Lower lobe of right lung (tissue), 2 donors: ENCODE data around the gene PIEZO2. TPM values are rescaled to one million over a fixed set of nuclear protein-coding genes. Genes with fewer than 3 reads are reported as not detected.
"Not testable (repeated sequence)": the region's sequence is repeated elsewhere in the genome, so short reads cannot be mapped to it uniquely, and the experiment has no call there.

Experiments used
- ATAC-seq, 2 donors: fragments of 200-7000 bp; cut with Tn5 transposase; one replicate each; pipeline ENCODE4 v1.9.1; 2020 to 2022; ENCODE audit warnings: mild to moderate bottlenecking in 2 of 2, moderate library complexity in 2 of 2
- DNase-seq: peaks from one replicate; pipeline ENCODE4 v3.0.0-alpha.2; 2020
- H3K27ac ChIP-seq: fragments of 200-600 bp; one replicate; pipeline ENCODE4 v1.8.0; 2022
- H3K27me3 ChIP-seq: fragments of 200-600 bp; one replicate; pipeline ENCODE4 v1.8.0; 2022; ENCODE audit warnings: low read depth
- H3K36me3 ChIP-seq: fragments of 200-600 bp; one replicate; pipeline ENCODE4 v1.8.0; 2022; ENCODE audit warnings: mild to moderate bottlenecking
- H3K4me1 ChIP-seq: fragments of 200-600 bp; one replicate; pipeline ENCODE4 v1.8.0; 2022
- H3K4me3 ChIP-seq: fragments of 200-600 bp; one replicate; pipeline ENCODE4 v1.8.0; 2022; ENCODE audit warnings: mild to moderate bottlenecking
- H3K9me3 ChIP-seq: fragments of 200-600 bp; one replicate; pipeline ENCODE4 v1.8.0; 2022
- intact Hi-C: fragments of 100-400 bp; cut with DNase I; formaldehyde crosslinking; loops from one replicate; pipeline ENCODE4 v1.11.0; 2022
- microRNA-seq: library from miRNA; unstranded; fragments of <30 nt; microRNA quantifications from one replicate; pipeline ENCODE4 v1.2.0, GENCODE V29; 2020; ENCODE audit warnings: borderline number of aligned reads
- total RNA-seq: library from RNA; stranded (reverse); fragmentation: NEBNext Ultra II Directional; extraction: Animal tissue kit (Norgen Biotek cat#: 25700); gene quantifications from one replicate; pipeline ENCODE4 v1.2.1, GENCODE V29; 2021
- donor health status: DM: no; HTN: yes; CAD: no; lungs with severe emphysema.

The PIEZO2 gene
- total RNA-seq, 1 donor from 2014 or later: 11.1 TPM

GRCh38 chr18:10626606-10627213 is 522.7 kb downstream of the PIEZO2 start:
- not testable (repeated sequence) for H3K9me3 ChIP-seq, H3K4me1 ChIP-seq
- peak in 1 of 2 donors; percentile 23 for ATAC-seq

GRCh38 chr18:10623606-10624005 is 525.8 kb downstream of the PIEZO2 start:
- H3K9me3 ChIP-seq, H3K36me3 ChIP-seq, DNase-seq, H3K4me3 ChIP-seq, H3K27me3 ChIP-seq, H3K27ac ChIP-seq, H3K4me1 ChIP-seq, intact Hi-C loops, ATAC-seq: not testable (repeated sequence)

More at GRCh38 chr18:10626606-10627213, 522.7 kb downstream of the PIEZO2 start:
- H3K27me3 ChIP-seq, DNase-seq, H3K27ac ChIP-seq, intact Hi-C loops, H3K36me3 ChIP-seq, H3K4me3 ChIP-seq: not testable (repeated sequence)

GRCh38 chr18:10622982-10623381 is 526.4 kb downstream of the PIEZO2 start:
- intact Hi-C loops: not testable (repeated sequence)

GRCh38 chr18:10620670-10621329 is 528.6 kb downstream of the PIEZO2 start:
- H3K27me3 ChIP-seq, intact Hi-C loops, H3K36me3 ChIP-seq, DNase-seq, H3K9me3 ChIP-seq, ATAC-seq, H3K4me3 ChIP-seq, H3K27ac ChIP-seq, H3K4me1 ChIP-seq: not testable (repeated sequence)

More at GRCh38 chr18:10622982-10623381, 526.4 kb downstream of the PIEZO2 start:
- ATAC-seq, H3K4me3 ChIP-seq, H3K9me3 ChIP-seq, DNase-seq, H3K36me3 ChIP-seq, H3K27me3 ChIP-seq, H3K4me1 ChIP-seq, H3K27ac ChIP-seq: not testable (repeated sequence)

Small RNA genes within 50 kb of the gene (microRNA-seq; reads per million reads assigned to microRNA genes)
- gene MIR6788: not detected
